ENCODE data around the gene CEP128.

CEP128 gene

DNA sequence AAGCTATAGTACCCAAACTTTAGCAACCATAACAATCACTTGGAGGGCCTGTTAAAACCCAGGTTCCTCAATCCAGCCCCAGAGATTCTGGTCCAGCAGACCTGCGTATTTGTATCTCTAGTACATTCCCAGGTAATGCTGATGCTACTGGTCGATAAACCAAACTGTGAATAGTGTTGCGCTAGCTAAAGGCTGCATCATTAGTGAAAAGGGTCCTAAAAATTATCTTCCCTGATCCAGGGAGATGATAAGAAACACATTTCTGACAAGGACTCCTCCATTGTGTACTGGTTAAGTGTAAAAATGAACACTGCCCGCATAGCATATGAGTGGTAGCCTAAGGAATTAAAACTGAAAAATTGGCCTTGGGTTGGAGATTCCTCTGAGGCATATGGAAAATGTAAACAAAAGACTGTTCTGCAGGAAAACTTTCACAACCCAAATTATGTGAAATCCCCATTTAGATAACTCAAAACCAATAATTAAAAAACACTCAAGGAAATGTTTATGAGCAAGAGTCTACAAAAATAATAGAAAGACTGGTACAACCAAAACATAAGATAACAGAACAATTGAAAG lies 322.7 kb downstream of the CEP128 start:
- CTCF ChIA-PET = interaction anchor here (0.6 kb wide), 1 partner anchor 9 kb away, joined by 3 read pairs; no protein-coding TSS in a partner anchor
- Histone ChIP-seq H3K9me3 (ENCODE audit: control insufficient read depth, insufficient read depth, low read depth, low read length) (no peaks in the 10 kb centered on the region), H3K27ac (ENCODE audit: extremely low read depth, low read depth, low read length) (no peak overlapping the region), H3K36me3 (ENCODE audit: control insufficient read depth in 2 of 2, insufficient read depth in 1 of 2, low read length in 2 of 2) (no peaks in the 10 kb centered on the region), H3K4me1 (ENCODE audit: control insufficient read depth, insufficient read depth, low read length) (no peaks in the 10 kb centered on the region), H3K4me3 (ENCODE audit: low read depth, low read length) (no peak overlapping the region)
- POLR2A ChIA-PET = interaction anchor here (0.6 kb wide), 1 partner anchor 12 kb away, joined by 3 read pairs; no protein-coding TSS in a partner anchor
- TF ChIP-seq ZNF549 (tag by site-specific recombination; IDR thresholded peaks at IDR 0.05) = no peak
- no peak for TF ChIP-seq ZNF600 (tag by site-specific recombination; IDR thresholded peaks at IDR 0.05)
- TF ChIP-seq ZNF37A (tag by site-specific recombination; IDR thresholded peaks at IDR 0.05) = no peak

DNA sequence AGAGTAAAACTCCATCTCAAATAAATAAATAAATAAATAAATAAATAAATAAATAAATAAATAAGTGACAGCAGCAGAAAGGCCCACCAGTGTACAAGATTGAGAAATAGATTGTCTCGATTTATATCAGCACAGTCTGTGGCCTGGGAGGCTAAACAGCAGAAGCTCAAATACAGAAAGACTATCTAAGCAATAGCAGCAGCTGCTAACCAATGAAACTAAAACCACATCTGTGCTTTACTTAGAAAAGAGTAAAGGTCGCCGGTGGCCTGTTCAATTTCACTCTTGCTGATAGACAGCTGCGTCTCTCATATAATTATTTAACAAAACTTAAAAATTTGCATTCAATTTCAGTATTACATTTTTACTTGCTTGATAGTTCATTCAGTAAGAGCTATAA lies 325.7 kb downstream of the CEP128 start:
- ChIA-PET POLR2A (no interaction called here), CTCF (no interaction called here)
- H3K36me3 ChIP-seq (ENCODE audit: control insufficient read depth in 2 of 2, insufficient read depth in 1 of 2, low read length in 2 of 2) = no peaks in the 10 kb centered on the region
- no peaks in the 10 kb centered on the region for H3K9me3 ChIP-seq (ENCODE audit: control insufficient read depth, insufficient read depth, low read depth, low read length)
- H3K4me1 ChIP-seq (ENCODE audit: control insufficient read depth, insufficient read depth, low read length) = no peaks in the 10 kb centered on the region
- TF ChIP-seq ZNF555 (tag by site-specific recombination; conservative IDR thresholded peaks at IDR 0.05) = no peak
- no peak for TF ChIP-seq ZBTB48 (tag by site-specific recombination; IDR thresholded peaks at IDR 0.05)
- TF ChIP-seq, protein P1, sequence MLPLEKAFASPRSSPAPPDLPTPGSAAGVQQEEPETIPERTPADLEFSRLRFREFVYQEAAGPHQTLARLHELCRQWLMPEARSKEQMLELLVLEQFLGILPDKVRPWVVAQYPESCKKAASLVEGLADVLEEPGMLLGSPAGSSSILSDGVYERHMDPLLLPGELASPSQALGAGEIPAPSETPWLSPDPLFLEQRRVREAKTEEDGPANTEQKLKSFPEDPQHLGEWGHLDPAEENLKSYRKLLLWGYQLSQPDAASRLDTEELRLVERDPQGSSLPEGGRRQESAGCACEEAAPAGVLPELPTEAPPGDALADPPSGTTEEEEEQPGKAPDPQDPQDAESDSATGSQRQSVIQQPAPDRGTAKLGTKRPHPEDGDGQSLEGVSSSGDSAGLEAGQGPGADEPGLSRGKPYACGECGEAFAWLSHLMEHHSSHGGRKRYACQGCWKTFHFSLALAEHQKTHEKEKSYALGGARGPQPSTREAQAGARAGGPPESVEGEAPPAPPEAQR (tag by site-specific recombination; IDR thresholded peaks at IDR 0.05) = no peak
- TF ChIP-seq OSR2 (tag by site-specific recombination; IDR thresholded peaks at IDR 0.05) = no peak
- no peak for TF ChIP-seq ZNF174 (tag by site-specific recombination; IDR thresholded peaks at IDR 0.05)
- no peak overlapping the region for H3K27ac ChIP-seq (ENCODE audit: extremely low read depth, low read depth, low read length)
- no peak overlapping the region for H3K4me3 ChIP-seq (ENCODE audit: low read depth, low read length)

DNA sequence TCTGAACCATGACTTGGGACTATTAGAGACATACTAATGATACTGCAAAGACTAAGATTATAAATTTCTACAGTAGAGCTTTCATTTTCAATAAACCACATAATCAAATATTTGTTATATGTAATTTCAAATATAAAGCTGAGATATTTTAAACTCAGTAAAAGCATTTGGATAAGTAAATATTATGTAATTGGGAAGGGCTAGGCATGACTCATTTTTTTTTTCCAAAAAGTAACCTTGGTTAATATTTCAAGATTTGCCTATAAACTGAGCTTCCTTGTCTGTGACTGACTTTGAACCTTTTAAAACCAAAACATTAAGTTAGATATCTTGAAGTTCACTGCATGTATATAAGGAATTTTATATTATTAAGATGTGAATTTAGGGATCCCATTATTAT lies 332.5 kb downstream of the CEP128 start:
- Histone ChIP-seq H3K4me1 (ENCODE audit: control insufficient read depth, insufficient read depth, low read length) (no peaks in the 10 kb centered on the region), H3K36me3 (ENCODE audit: control insufficient read depth in 2 of 2, insufficient read depth in 1 of 2, low read length in 2 of 2) (no peaks in the 10 kb centered on the region), H3K4me3 (ENCODE audit: low read depth, low read length) (no peak overlapping the region), H3K9me3 (ENCODE audit: control insufficient read depth, insufficient read depth, low read depth, low read length) (no peaks in the 10 kb centered on the region), H3K27ac (ENCODE audit: extremely low read depth, low read depth, low read length) (no peak overlapping the region)
- POLR2A ChIA-PET = no interaction called here
- CTCF ChIA-PET = interaction anchor here (0.6 to 0.9 kb wide), 2 partner anchors 17 to 405 kb away, joined by 3 read pairs; no protein-coding TSS in a partner anchor
- TF ChIP-seq, protein P2, sequence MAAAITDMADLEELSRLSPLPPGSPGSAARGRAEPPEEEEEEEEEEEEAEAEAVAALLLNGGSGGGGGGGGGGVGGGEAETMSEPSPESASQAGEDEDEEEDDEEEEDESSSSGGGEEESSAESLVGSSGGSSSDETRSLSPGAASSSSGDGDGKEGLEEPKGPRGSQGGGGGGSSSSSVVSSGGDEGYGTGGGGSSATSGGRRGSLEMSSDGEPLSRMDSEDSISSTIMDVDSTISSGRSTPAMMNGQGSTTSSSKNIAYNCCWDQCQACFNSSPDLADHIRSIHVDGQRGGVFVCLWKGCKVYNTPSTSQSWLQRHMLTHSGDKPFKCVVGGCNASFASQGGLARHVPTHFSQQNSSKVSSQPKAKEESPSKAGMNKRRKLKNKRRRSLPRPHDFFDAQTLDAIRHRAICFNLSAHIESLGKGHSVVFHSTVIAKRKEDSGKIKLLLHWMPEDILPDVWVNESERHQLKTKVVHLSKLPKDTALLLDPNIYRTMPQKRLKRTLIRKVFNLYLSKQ (tag by site-specific recombination; IDR thresholded peaks at IDR 0.05; ENCODE audit: borderline replicate concordance) = no peak
- TF ChIP-seq, protein P3, sequence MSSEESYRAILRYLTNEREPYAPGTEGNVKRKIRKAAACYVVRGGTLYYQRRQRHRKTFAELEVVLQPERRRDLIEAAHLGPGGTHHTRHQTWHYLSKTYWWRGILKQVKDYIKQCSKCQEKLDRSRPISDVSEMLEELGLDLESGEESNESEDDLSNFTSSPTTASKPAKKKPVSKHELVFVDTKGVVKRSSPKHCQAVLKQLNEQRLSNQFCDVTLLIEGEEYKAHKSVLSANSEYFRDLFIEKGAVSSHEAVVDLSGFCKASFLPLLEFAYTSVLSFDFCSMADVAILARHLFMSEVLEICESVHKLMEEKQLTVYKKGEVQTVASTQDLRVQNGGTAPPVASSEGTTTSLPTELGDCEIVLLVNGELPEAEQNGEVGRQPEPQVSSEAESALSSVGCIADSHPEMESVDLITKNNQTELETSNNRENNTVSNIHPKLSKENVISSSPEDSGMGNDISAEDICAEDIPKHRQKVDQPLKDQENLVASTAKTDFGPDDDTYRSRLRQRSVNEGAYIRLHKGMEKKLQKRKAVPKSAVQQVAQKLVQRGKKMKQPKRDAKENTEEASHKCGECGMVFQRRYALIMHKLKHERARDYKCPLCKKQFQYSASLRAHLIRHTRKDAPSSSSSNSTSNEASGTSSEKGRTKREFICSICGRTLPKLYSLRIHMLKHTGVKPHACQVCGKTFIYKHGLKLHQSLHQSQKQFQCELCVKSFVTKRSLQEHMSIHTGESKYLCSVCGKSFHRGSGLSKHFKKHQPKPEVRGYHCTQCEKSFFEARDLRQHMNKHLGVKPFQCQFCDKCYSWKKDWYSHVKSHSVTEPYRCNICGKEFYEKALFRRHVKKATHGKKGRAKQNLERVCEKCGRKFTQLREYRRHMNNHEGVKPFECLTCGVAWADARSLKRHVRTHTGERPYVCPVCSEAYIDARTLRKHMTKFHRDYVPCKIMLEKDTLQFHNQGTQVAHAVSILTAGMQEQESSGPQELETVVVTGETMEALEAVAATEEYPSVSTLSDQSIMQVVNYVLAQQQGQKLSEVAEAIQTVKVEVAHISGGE (tag by site-specific recombination; conservative IDR thresholded peaks at IDR 0.05; ENCODE audit: low read depth) = no peak
- TF ChIP-seq ZNF48 (tag by site-specific recombination; IDR thresholded peaks at IDR 0.05) (no peak), ZFHX2 (tag by site-specific recombination; conservative IDR thresholded peaks at IDR 0.05) (no peak), ZNF274 (IDR thresholded peaks at IDR 0.05; ENCODE audit: low read length) (no peak), ZNF274 (tag by site-specific recombination; IDR thresholded peaks at IDR 0.05; ENCODE audit: borderline replicate concordance) (no peak), ZNF354C (tag by site-specific recombination; IDR thresholded peaks at IDR 0.05; ENCODE audit: borderline replicate concordance, low read depth) (no peak), MZF1 (tag by site-specific recombination; IDR thresholded peaks at IDR 0.05; ENCODE audit: borderline replicate concordance) (no peak), ZNF670 (tag by site-specific recombination; IDR thresholded peaks at IDR 0.05; ENCODE audit: low read depth) (no peak), ZNF660 (tag by site-specific recombination; IDR thresholded peaks at IDR 0.05) (no peak), ZNF202 (tag by site-specific recombination; IDR thresholded peaks at IDR 0.05; ENCODE audit: borderline replicate concordance) (no peak), ZNF600 (tag by site-specific recombination; IDR thresholded peaks at IDR 0.05) (no peak), ZNF777 (tag by site-specific recombination; IDR thresholded peaks at IDR 0.05; ENCODE audit: borderline replicate concordance) (no peak), ZNF155 (tag by site-specific recombination; IDR thresholded peaks at IDR 0.05) (no peak), ZNF114 (tag by site-specific recombination; IDR thresholded peaks at IDR 0.05) (no peak), OVOL3 (tag by site-specific recombination; IDR thresholded peaks at IDR 0.05) (no peak)
- TF ChIP-seq, protein P4, sequence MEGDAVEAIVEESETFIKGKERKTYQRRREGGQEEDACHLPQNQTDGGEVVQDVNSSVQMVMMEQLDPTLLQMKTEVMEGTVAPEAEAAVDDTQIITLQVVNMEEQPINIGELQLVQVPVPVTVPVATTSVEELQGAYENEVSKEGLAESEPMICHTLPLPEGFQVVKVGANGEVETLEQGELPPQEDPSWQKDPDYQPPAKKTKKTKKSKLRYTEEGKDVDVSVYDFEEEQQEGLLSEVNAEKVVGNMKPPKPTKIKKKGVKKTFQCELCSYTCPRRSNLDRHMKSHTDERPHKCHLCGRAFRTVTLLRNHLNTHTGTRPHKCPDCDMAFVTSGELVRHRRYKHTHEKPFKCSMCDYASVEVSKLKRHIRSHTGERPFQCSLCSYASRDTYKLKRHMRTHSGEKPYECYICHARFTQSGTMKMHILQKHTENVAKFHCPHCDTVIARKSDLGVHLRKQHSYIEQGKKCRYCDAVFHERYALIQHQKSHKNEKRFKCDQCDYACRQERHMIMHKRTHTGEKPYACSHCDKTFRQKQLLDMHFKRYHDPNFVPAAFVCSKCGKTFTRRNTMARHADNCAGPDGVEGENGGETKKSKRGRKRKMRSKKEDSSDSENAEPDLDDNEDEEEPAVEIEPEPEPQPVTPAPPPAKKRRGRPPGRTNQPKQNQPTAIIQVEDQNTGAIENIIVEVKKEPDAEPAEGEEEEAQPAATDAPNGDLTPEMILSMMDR (tag by site-specific recombination; IDR thresholded peaks at IDR 0.05) = no peak

All from HEK293 (cell line).